Endothelial cell of umbilical vein (primary cell): ENCODE results near the gene C8A. TPM values are rescaled to one million over a fixed set of nuclear protein-coding genes. Genes with fewer than 3 reads are reported as not detected.

ENCODE experiments used
- BruUV-seq: library from RNA; stranded (reverse); fragments of 400-500 nt; replicated peaks from 2 replicates; lab custom pipeline; 2021; lab: Mats Ljungman, UMichigan
- CTCF ChIA-PET: fragments of 300-600, 350-600 bp; sonication (Branson Sonifier 250); formaldehyde crosslinking; loops from one replicate; lab custom pipeline; 2021; ENCODE audit warnings: antibody characterized with exemption, inconsistent platforms; lab: Charles Lee
- POLR2A ChIA-PET: fragments of 300-600, 350-600 bp; sonication (Branson Sonifier 250); formaldehyde crosslinking; loops from one replicate; lab custom pipeline; 2021; ENCODE audit warnings: antibody characterized with exemption, inconsistent platforms; lab: Charles Lee
- DNase-seq: peaks from one replicate; pipeline ENCODE4 v3.0.0-alpha.2; 2011; ENCODE audit warnings: low read depth, low spot score
- FAIRE-seq: peaks from 2 replicates; lab custom pipeline; 2011; peaks lifted over from hg19 to GRCh38; lab: Jason Lieb, UNC
- H2AFZ ChIP-seq: 2 replicates; pipeline ENCODE4 v1.6.0; 2012; ENCODE audit warnings: low read depth, low read length, control low read depth, inconsistent platforms
- H3K27ac ChIP-seq: 2 replicates; pipeline ENCODE4 v1.5.1; 2011; ENCODE audit warnings: low read depth, mild to moderate bottlenecking, control low read depth, low read length, moderate library complexity; ENCODE audit not compliant: insufficient read depth
- H3K27me3 ChIP-seq, 2 experiments: 2 replicates each; pipeline versions ENCODE4 v1.6.0 to v1.6.1; 2011; ENCODE audit warnings: low read length in 2 of 2, mixed read lengths in 1 of 2; ENCODE audit not compliant: control insufficient read depth in 2 of 2, insufficient read depth in 2 of 2
- H3K36me3 ChIP-seq, 2 experiments: 2 replicates in 1 of 2; 3 replicates in 1 of 2; pipeline ENCODE4 v1.5.1; 2011; ENCODE audit warnings: low read length in 2 of 2, mild to moderate bottlenecking in 1 of 2, moderate library complexity in 1 of 2; ENCODE audit not compliant: control insufficient read depth in 2 of 2, insufficient read depth in 2 of 2; ENCODE audit errors: extremely low read depth in 1 of 2
- H3K4me1 ChIP-seq: 3 replicates; pipeline ENCODE4 v1.5.1; 2011; ENCODE audit warnings: mild to moderate bottlenecking, low read length; ENCODE audit not compliant: control insufficient read depth, insufficient read depth; ENCODE audit errors: extremely low read depth
- H3K4me2 ChIP-seq: 2 replicates; pipeline ENCODE4 v1.6.1; 2011; ENCODE audit warnings: low read length, control low read depth, mixed read lengths; ENCODE audit not compliant: insufficient read depth
- H3K4me3 ChIP-seq, 3 experiments: fragments of 200-600 bp in 1 of 3; sonication (generic), shearing (Covaris generic) in 1 of 3; replicated peaks in 1 of 3; 2 replicates each; pipeline ENCODE4 v1.5.1; 2011 to 2016; ENCODE audit warnings: control low read depth in 3 of 3, low read length in 3 of 3, mild to moderate bottlenecking in 2 of 3, inconsistent platforms in 1 of 3, low read depth in 1 of 3, moderate library complexity in 1 of 3; ENCODE audit not compliant: insufficient read depth in 1 of 3
- H3K79me2 ChIP-seq: 2 replicates; pipeline ENCODE4 v1.6.0; 2012; ENCODE audit warnings: low read length, inconsistent platforms; ENCODE audit not compliant: control insufficient read depth, insufficient read depth
- H3K9ac ChIP-seq: replicated peaks from 2 replicates; pipeline ENCODE3; 2011; ENCODE audit warnings: low read length, control low read depth; ENCODE audit not compliant: insufficient read depth; ENCODE audit errors: extremely low read depth
- H3K9me1 ChIP-seq: replicated peaks from 3 replicates; pipeline ENCODE4 v1.6.0; 2011; ENCODE audit warnings: mild to moderate bottlenecking, low read length; ENCODE audit not compliant: control insufficient read depth, insufficient read depth; ENCODE audit errors: extremely low read depth
- H3K9me3 ChIP-seq: replicated peaks from 2 replicates; pipeline ENCODE4 v1.5.1; 2012; ENCODE audit warnings: low read length, inconsistent platforms; ENCODE audit not compliant: control insufficient read depth, insufficient read depth
- H4K20me1 ChIP-seq: replicated peaks from 2 replicates; pipeline ENCODE3; 2011; ENCODE audit warnings: mild to moderate bottlenecking, low read length; ENCODE audit not compliant: control insufficient read depth, insufficient read depth; ENCODE audit errors: extremely low read depth
- CTCF ChIP-seq, 2 donors: IDR thresholded peaks; 1 replicate in 1 of 2; 2 replicates in 1 of 2; pipeline ENCODE4 v1.5.1; 2011; ENCODE audit warnings: low read length in 2 of 2, mild to moderate bottlenecking in 2 of 2, moderate library complexity in 2 of 2, control low read depth in 1 of 2, inconsistent platforms in 1 of 2, low read depth in 1 of 2; ENCODE audit not compliant: insufficient read depth in 1 of 2; ENCODE audit errors: extremely low read depth in 1 of 2
- EZH2 ChIP-seq: IDR thresholded peaks from 2 replicates; pipeline ENCODE4 v1.6.1; 2012; ENCODE audit warnings: borderline replicate concordance, low read depth, mild to moderate bottlenecking, moderate library complexity, low read length, inconsistent platforms; ENCODE audit not compliant: severe bottlenecking
- FOS ChIP-seq: IDR thresholded peaks from 2 replicates; pipeline ENCODE4 v1.6.1; 2011; ENCODE audit warnings: mild to moderate bottlenecking, low read length, moderate library complexity, borderline replicate concordance; ENCODE audit not compliant: insufficient read depth
- GATA2 ChIP-seq: IDR thresholded peaks from 2 replicates; pipeline ENCODE4 v1.7.0; 2011; ENCODE audit warnings: low read depth, mild to moderate bottlenecking, moderate library complexity, mixed read lengths, low read length; ENCODE audit not compliant: insufficient read length, insufficient read depth
- JUN ChIP-seq: IDR thresholded peaks from 2 replicates; pipeline ENCODE4 v1.6.1; 2011; ENCODE audit warnings: borderline replicate concordance, low read depth; ENCODE audit not compliant: insufficient read length, insufficient read depth
- MAX ChIP-seq: IDR thresholded peaks from 2 replicates; pipeline ENCODE4 v1.6.1; 2011; ENCODE audit not compliant: insufficient read depth, insufficient read length
- MYC ChIP-seq: IDR thresholded peaks from one replicate; pipeline ENCODE4 v1.6.1; 2011; ENCODE audit warnings: mild to moderate bottlenecking, low read depth, low read length
- POLR2A ChIP-seq: IDR thresholded peaks from 2 replicates; pipeline ENCODE4 v1.6.1; 2012; ENCODE audit warnings: low read depth, mild to moderate bottlenecking, control low read depth, low read length
- POLR2AphosphoS5 ChIP-seq: IDR thresholded peaks from 2 replicates; pipeline ENCODE4 v1.6.1; 2012; ENCODE audit warnings: low read depth, mild to moderate bottlenecking, control low read depth, low read length, moderate library complexity; ENCODE audit not compliant: insufficient read depth
- dilution Hi-C: fragments of 300-500 bp; cut with MboI; formaldehyde crosslinking; loops from one replicate; pipeline ENCODE4 v1.15.0; 2019; ENCODE audit warnings: low sequenced_read_pairs; ENCODE audit not compliant: extremely low pct_ligation_motif_present
- intact Hi-C: fragments of 100-400 bp; cut with micrococcal nuclease; formaldehyde crosslinking; loops from one replicate; pipeline ENCODE4 v1.10.0; 2022
- polyA plus RNA-seq, 4 experiments: library from polyadenylated mRNA; depleted of rRNA in 3 of 4; stranded (reverse) in 3 of 4; unstranded in 1 of 4; fragments of >200 nt; gene quantifications; 2 replicates each; pipeline versions ENCODE4 v1.2.1 to v1.2.3, GENCODE V29; 2011 to 2012; ENCODE audit warnings: missing spikeins in 1 of 4
- total RNA-seq: library from RNA; stranded (reverse); gene quantifications from 2 replicates; pipeline ENCODE4 v1.2.3, GENCODE V29; 2021

Gene C8A
- total and polyA plus RNA-seq, 2 donors (not counting 3 experiments of a cell fraction or from before 2014, with no cell fraction given), result not detected

GRCh38 chr1:56894014-56894413 lies 39.4 kb downstream of the C8A start:
- H3K27ac ChIP-seq, result no peak overlapping the region
- no peak for FAIRE-seq
- H3K27me3 ChIP-seq, result no peaks in the 10 kb centered on the region
- ChIA-PET POLR2A (no interaction called here), CTCF (no interaction called here)
- no peak overlapping the region for H2AFZ ChIP-seq
- H3K9ac ChIP-seq, result no peak overlapping the region
- H3K4me1 ChIP-seq, result no peaks in the 10 kb centered on the region
- no peaks in the 10 kb centered on the region for H3K9me1 ChIP-seq
- TF ChIP-seq EZH2 (no peak), MYC (no peak), FOS (no peak), CTCF (IDR thresholded peaks at IDR 0.05; ENCODE audit: extremely low read depth in 1 of 2, insufficient read depth in 1 of 2, low read depth in 1 of 2, low read length in 2 of 2) (no peak), JUN (no peak), POLR2AphosphoS5 (no peak), MAX (no peak), GATA2 (no peak), POLR2A (no peak)
- dilution Hi-C loops (no loop called here), intact Hi-C loops (no loop called here)
- no peak overlapping the region for H3K4me3 ChIP-seq
- H3K36me3 ChIP-seq, result no peaks in the 10 kb centered on the region
- no peak for DNase-seq
- H3K4me2 ChIP-seq, result no peak overlapping the region
- H3K79me2 ChIP-seq, result no peaks in the 10 kb centered on the region
- H3K9me3 ChIP-seq, result no peaks in the 10 kb centered on the region
- BruUV-seq, result no TSS peak
- H4K20me1 ChIP-seq, result no peaks in the 10 kb centered on the region
